SK-N-SH (cell line): ENCODE measurements around the gene PARD3. TPM values are rescaled to one million over a fixed set of nuclear protein-coding genes. Genes with fewer than 3 reads are reported as not detected.

Source experiments
- CTCF ChIA-PET: fragments of 300-600, 350-600 bp; formaldehyde crosslinking; extraction: SDS; loops from one replicate; lab custom pipeline; 2021; lab: Yijun Ruan, JAX
- POLR2A ChIA-PET: fragments of 350-600 bp; sonication (Branson Sonifier 250); formaldehyde crosslinking; extraction: SDS; loops from one replicate; lab custom pipeline; 2020; ENCODE audit warnings: antibody characterized with exemption, inconsistent platforms; lab: Yijun Ruan, JAX
- DNase-seq: peaks from one replicate; pipeline ENCODE4 v3.0.0; 2012
- H2AFZ ChIP-seq: fragments of 200-600 bp; sonication (generic); 2 replicates; pipeline ENCODE4 v1.8.1; 2016; ENCODE audit warnings: antibody characterized with exemption, mild to moderate bottlenecking, low read depth
- H3F3A ChIP-seq: fragments of 200-600 bp; sonication (generic); replicated peaks from 2 replicates; pipeline ENCODE3; 2016; ENCODE audit warnings: antibody characterized with exemption, mild to moderate bottlenecking; ENCODE audit not compliant: insufficient read depth
- H3K27ac ChIP-seq, 2 experiments: fragments of 200-500 bp in 1 of 2; fragments of 200-600 bp in 1 of 2; sonication (Bioruptor generic) in 1 of 2; sonication (generic), shearing (Covaris generic) in 1 of 2; 2 replicates each; pipeline versions ENCODE4 v1.5.1 to v1.6.1; 2014 to 2016; ENCODE audit warnings: low read depth in 2 of 2, inconsistent platforms in 1 of 2, low read length in 1 of 2, mild to moderate bottlenecking in 1 of 2, mixed read lengths in 1 of 2
- H3K27me3 ChIP-seq: fragments of 200-600 bp; sonication (generic), shearing (Covaris generic); 2 replicates; pipeline ENCODE4 v1.6.1; 2016; ENCODE audit warnings: mixed run types; ENCODE audit not compliant: insufficient read depth
- H3K36me3 ChIP-seq, 2 experiments: fragments of 200-500 bp in 1 of 2; fragments of 200-600 bp in 1 of 2; sonication (Bioruptor generic) in 1 of 2; sonication (generic) in 1 of 2; replicated peaks in 1 of 2; 2 replicates each; pipeline versions ENCODE3 to v1.5.1; 2014 to 2016; ENCODE audit warnings: low read length in 1 of 2, mild to moderate bottlenecking in 1 of 2; ENCODE audit not compliant: insufficient read depth in 2 of 2, control insufficient read depth in 1 of 2
- H3K4me1 ChIP-seq, 2 experiments: fragments of 200-500 bp in 1 of 2; fragments of 200-600 bp in 1 of 2; sonication (Bioruptor generic) in 1 of 2; sonication (generic), shearing (Covaris generic) in 1 of 2; 2 replicates each; pipeline versions ENCODE4 v1.5.1 to v1.6.1; 2014 to 2016; ENCODE audit warnings: low read depth in 1 of 2, low read length in 1 of 2, mixed run types in 1 of 2; ENCODE audit not compliant: insufficient read depth in 2 of 2, control insufficient read depth in 1 of 2
- H3K4me2 ChIP-seq: fragments of 200-600 bp; sonication (generic), shearing (Covaris generic); 2 replicates; pipeline ENCODE4 v1.6.1; 2017; ENCODE audit warnings: mixed run types
- H3K4me3 ChIP-seq, 2 experiments: fragments of 200-500 bp in 1 of 2; fragments of 200-600 bp in 1 of 2; sonication (Bioruptor generic) in 1 of 2; sonication (generic), shearing (Covaris generic) in 1 of 2; 2 replicates each; pipeline versions ENCODE4 v1.5.1 to v1.8.1; 2014 to 2016; ENCODE audit warnings: low read depth in 2 of 2, inconsistent platforms in 1 of 2, low read length in 1 of 2, mild to moderate bottlenecking in 1 of 2, mixed read lengths in 1 of 2, moderate library complexity in 1 of 2
- H3K79me2 ChIP-seq: fragments of 200-600 bp; sonication (generic); 2 replicates; pipeline ENCODE4 v1.8.1; 2017; ENCODE audit warnings: mild to moderate bottlenecking; ENCODE audit not compliant: insufficient read depth
- H3K9ac ChIP-seq: fragments of 200-600 bp; sonication (generic); 2 replicates; pipeline ENCODE4 v1.6.1; 2017; ENCODE audit warnings: mixed run types
- H3K9me2 ChIP-seq: fragments of 200-600 bp; sonication (generic); 2 replicates; pipeline ENCODE4 v1.6.1; 2017; ENCODE audit warnings: mixed run types
- H3K9me3 ChIP-seq: fragments of 200-600 bp; sonication (generic); 2 replicates; pipeline ENCODE4 v1.6.1; 2017; ENCODE audit warnings: mixed run types, mild to moderate bottlenecking, moderate library complexity
- H4K20me1 ChIP-seq: fragments of 200-600 bp; sonication (generic); 2 replicates; pipeline ENCODE4 v1.6.1; 2017; ENCODE audit warnings: mild to moderate bottlenecking, mixed run types; ENCODE audit not compliant: insufficient read depth
- GATA2 ChIP-seq: sonication (generic); formaldehyde crosslinking; IDR thresholded peaks from 2 replicates; pipeline ENCODE4 v1.5.0; 2020; ENCODE audit warnings: mild to moderate bottlenecking, missing genetic modification reagents
- JUND ChIP-seq: IDR thresholded peaks from 2 replicates; pipeline ENCODE4 v1.4.0; 2012
- MXI1 ChIP-seq: IDR thresholded peaks from 2 replicates; pipeline ENCODE4 v1.6.1; 2012; ENCODE audit warnings: mild to moderate bottlenecking, low read depth, low read length, improper control_type of control experiment
- NFIC ChIP-seq: IDR thresholded peaks from 2 replicates; pipeline ENCODE4 v1.4.0; 2012; ENCODE audit warnings: borderline replicate concordance
- RAD21 ChIP-seq: IDR thresholded peaks from 2 replicates; pipeline ENCODE4 v1.6.1; 2012; ENCODE audit warnings: mild to moderate bottlenecking, low read length
- SMC3 ChIP-seq: IDR thresholded peaks from 2 replicates; pipeline ENCODE4 v1.6.1; 2012; ENCODE audit warnings: low read depth, low read length, improper control_type of control experiment
- YY1 ChIP-seq: IDR thresholded peaks from 2 replicates; pipeline ENCODE4 v1.4.0; 2012; ENCODE audit warnings: low read depth, mild to moderate bottlenecking
- WGBS: methylation state at CpG from one replicate; pipeline ENCODE4 v1.1.6; 2017; ENCODE audit warnings: low lambda C conversion rate; 5-methylcytosine and 5-hydroxymethylcytosine counted together
- polyA plus RNA-seq, 3 experiments: library from polyadenylated mRNA; depleted of rRNA; stranded (reverse); fragments of >200 nt; gene quantifications; 2 replicates each; pipeline ENCODE4 v1.2.3, GENCODE V29; 2012
- TF ChIP-seq, protein P1 (sequence below): fragments of 200-600 bp; sonication (generic); IDR thresholded peaks from 2 replicates; pipeline ENCODE4 v1.6.1; 2017; ENCODE audit warnings: antibody characterized with exemption, mild to moderate bottlenecking, moderate library complexity
- TF ChIP-seq, protein P2 (sequence below): IDR thresholded peaks from 2 replicates; pipeline ENCODE4 v1.6.1; 2012; ENCODE audit warnings: mild to moderate bottlenecking, low read depth, low read length, moderate library complexity
- TF ChIP-seq, protein P3 (sequence below): IDR thresholded peaks from 2 replicates; pipeline ENCODE4 v1.4.0; 2012; ENCODE audit warnings: low read depth

The PARD3 gene
- polyA plus RNA-seq, 1 of the 3 experiments (the other 2 are of a cell fraction), result 29.4 TPM

DNA sequence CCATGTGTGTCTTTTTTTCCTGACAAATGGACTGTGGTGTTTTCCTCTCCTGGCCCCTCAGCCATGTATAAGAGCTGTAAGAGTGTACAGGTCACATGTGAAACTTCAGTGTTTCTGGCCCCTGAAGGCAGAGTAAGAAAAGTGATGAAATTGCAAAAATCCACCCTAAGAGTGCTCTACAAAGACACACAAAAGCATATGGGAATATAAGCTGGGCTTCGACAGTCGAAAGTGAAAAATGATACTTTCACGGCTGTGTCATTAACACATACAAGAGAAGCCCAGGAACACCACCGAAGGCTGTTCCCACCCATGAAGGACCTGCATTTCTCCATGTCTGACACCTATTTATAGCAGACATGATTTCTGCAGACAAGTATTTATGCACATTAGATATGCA lies 192.2 kb downstream of the PARD3 start (continued):
- TF ChIP-seq, protein P1, sequence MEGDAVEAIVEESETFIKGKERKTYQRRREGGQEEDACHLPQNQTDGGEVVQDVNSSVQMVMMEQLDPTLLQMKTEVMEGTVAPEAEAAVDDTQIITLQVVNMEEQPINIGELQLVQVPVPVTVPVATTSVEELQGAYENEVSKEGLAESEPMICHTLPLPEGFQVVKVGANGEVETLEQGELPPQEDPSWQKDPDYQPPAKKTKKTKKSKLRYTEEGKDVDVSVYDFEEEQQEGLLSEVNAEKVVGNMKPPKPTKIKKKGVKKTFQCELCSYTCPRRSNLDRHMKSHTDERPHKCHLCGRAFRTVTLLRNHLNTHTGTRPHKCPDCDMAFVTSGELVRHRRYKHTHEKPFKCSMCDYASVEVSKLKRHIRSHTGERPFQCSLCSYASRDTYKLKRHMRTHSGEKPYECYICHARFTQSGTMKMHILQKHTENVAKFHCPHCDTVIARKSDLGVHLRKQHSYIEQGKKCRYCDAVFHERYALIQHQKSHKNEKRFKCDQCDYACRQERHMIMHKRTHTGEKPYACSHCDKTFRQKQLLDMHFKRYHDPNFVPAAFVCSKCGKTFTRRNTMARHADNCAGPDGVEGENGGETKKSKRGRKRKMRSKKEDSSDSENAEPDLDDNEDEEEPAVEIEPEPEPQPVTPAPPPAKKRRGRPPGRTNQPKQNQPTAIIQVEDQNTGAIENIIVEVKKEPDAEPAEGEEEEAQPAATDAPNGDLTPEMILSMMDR, result no peak
- TF ChIP-seq, protein P2, sequence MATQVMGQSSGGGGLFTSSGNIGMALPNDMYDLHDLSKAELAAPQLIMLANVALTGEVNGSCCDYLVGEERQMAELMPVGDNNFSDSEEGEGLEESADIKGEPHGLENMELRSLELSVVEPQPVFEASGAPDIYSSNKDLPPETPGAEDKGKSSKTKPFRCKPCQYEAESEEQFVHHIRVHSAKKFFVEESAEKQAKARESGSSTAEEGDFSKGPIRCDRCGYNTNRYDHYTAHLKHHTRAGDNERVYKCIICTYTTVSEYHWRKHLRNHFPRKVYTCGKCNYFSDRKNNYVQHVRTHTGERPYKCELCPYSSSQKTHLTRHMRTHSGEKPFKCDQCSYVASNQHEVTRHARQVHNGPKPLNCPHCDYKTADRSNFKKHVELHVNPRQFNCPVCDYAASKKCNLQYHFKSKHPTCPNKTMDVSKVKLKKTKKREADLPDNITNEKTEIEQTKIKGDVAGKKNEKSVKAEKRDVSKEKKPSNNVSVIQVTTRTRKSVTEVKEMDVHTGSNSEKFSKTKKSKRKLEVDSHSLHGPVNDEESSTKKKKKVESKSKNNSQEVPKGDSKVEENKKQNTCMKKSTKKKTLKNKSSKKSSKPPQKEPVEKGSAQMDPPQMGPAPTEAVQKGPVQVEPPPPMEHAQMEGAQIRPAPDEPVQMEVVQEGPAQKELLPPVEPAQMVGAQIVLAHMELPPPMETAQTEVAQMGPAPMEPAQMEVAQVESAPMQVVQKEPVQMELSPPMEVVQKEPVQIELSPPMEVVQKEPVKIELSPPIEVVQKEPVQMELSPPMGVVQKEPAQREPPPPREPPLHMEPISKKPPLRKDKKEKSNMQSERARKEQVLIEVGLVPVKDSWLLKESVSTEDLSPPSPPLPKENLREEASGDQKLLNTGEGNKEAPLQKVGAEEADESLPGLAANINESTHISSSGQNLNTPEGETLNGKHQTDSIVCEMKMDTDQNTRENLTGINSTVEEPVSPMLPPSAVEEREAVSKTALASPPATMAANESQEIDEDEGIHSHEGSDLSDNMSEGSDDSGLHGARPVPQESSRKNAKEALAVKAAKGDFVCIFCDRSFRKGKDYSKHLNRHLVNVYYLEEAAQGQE, result no peak
- TF ChIP-seq JUND (no peak), NFIC (no peak)

DNA sequence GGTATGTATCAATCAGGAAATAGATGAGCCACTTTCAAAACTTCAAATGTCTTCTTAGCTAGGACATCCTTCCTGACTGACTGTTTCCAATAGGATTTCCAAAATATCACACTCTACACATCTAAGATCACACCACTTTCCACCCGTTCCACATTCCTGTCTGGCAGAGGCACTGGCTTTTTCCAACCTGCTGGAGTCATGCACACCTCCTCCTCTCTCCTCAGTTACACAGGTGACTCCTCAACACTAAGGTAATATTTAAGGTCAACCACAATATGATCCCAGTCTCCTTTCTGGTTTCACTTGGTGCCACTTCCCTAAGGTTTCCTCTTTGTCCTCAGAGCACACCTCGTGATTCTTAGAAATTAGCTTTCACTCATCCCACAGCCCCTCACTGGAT lies 196.5 kb downstream of the PARD3 start:
- H3K27me3 ChIP-seq, result no peaks in the 10 kb centered on the region
- TF ChIP-seq YY1, result no peak
- TF ChIP-seq SMC3, result no peak
- TF ChIP-seq, protein P3, sequence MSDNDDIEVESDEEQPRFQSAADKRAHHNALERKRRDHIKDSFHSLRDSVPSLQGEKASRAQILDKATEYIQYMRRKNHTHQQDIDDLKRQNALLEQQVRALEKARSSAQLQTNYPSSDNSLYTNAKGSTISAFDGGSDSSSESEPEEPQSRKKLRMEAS, result no peak
- TF ChIP-seq GATA2 (CRISPR knock-in tag), result no peak
- TF ChIP-seq RAD21, result no peak
- TF ChIP-seq MXI1, result no peak
- no peaks in the 10 kb centered on the region for H3K9me2 ChIP-seq
- no peaks in the 10 kb centered on the region for H3K36me3 ChIP-seq
- DNase-seq, result no peak
- CTCF ChIA-PET, result interaction anchor here (5.3 kb wide), 1 partner anchor 19 kb away, joined by 39 read pairs; no protein-coding TSS in a partner anchor
- peaks cover 0 to 5% of the 10 kb centered on the region in 2 experiments; a peak in 2 of 4 replicates for H3K4me1 ChIP-seq
- no peaks in the 10 kb centered on the region for H3K9me3 ChIP-seq
- no peak overlapping the region for H3K27ac ChIP-seq
- no peaks in the 10 kb centered on the region for H3F3A ChIP-seq
- H3K4me2 ChIP-seq, result no peak overlapping the region
- no peak overlapping the region for H3K4me3 ChIP-seq
- POLR2A ChIA-PET, result no interaction called here
- H4K20me1 ChIP-seq, result no peaks in the 10 kb centered on the region
- 93% methylated on average over 2 of the region's 2 CpGs for WGBS
- no peak overlapping the region for H3K9ac ChIP-seq
- H3K79me2 ChIP-seq, result peaks cover 38% of the 10 kb centered on the region
- H2AFZ ChIP-seq, result no peak overlapping the region

DNA sequence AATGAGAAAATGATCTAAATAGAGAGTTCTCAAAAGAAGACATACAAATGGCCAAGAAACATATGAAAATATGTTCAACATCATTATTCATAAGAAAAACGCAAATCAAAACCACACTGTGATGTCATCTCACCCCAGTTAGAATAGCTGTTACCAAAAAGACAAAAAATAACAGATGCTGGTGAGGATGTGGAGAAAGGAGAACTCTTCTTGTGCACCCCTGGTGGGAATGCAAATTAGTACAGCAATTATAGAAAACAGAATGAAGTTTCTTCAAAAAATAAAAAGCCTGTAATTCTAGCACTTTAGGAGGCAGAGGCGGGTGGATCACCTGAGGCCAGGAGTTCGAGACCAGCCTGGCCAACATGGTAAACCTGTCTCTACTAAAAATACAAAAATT lies 199.3 kb downstream of the PARD3 start:
- Histone ChIP-seq H3K9me2 (no peaks in the 10 kb centered on the region), H3K4me1 (peaks cover 0 to 18% of the 10 kb centered on the region in 2 experiments; a peak in 3 of 4 replicates), H3K4me3 (no peak overlapping the region), H3K4me2 (no peak overlapping the region), H3K9ac (no peak overlapping the region), H3K27ac (no peak overlapping the region), H3K36me3 (no peaks in the 10 kb centered on the region), H2AFZ (no peak overlapping the region), H3K27me3 (no peaks in the 10 kb centered on the region), H3K9me3 (no peaks in the 10 kb centered on the region), H3F3A (no peaks in the 10 kb centered on the region), H4K20me1 (no peaks in the 10 kb centered on the region), H3K79me2 (peaks cover 46% of the 10 kb centered on the region)
- POLR2A ChIA-PET, result no interaction called here
- DNase-seq, result no peak
- TF ChIP-seq, protein P1, result peak; percentile 14; the same call in 1 of the 2 replicates
- no peak for TF ChIP-seq GATA2 (CRISPR knock-in tag)
- CTCF ChIA-PET, result interaction anchor here (0.6 to 0.8 kb wide), 3 partner anchors 22 to 1392 kb away, joined by 3 read pairs; no protein-coding TSS in a partner anchor
- WGBS, result 91% methylated on average over 3 of the region's 3 CpGs
